ENCODE data around the gene MRPS14. TPM values are rescaled to one million over a fixed set of nuclear protein-coding genes. Genes with fewer than 3 reads are reported as not detected.
"Not testable (repeated sequence)": the region's sequence is repeated elsewhere in the genome, so short reads cannot be mapped to it uniquely, and the experiment has no call there.

The MRPS14 gene
- total RNA-seq (2014; rRNA removed; shearing (Covaris generic)): 24.9 and 30.1 TPM in 2 replicates

DNA sequence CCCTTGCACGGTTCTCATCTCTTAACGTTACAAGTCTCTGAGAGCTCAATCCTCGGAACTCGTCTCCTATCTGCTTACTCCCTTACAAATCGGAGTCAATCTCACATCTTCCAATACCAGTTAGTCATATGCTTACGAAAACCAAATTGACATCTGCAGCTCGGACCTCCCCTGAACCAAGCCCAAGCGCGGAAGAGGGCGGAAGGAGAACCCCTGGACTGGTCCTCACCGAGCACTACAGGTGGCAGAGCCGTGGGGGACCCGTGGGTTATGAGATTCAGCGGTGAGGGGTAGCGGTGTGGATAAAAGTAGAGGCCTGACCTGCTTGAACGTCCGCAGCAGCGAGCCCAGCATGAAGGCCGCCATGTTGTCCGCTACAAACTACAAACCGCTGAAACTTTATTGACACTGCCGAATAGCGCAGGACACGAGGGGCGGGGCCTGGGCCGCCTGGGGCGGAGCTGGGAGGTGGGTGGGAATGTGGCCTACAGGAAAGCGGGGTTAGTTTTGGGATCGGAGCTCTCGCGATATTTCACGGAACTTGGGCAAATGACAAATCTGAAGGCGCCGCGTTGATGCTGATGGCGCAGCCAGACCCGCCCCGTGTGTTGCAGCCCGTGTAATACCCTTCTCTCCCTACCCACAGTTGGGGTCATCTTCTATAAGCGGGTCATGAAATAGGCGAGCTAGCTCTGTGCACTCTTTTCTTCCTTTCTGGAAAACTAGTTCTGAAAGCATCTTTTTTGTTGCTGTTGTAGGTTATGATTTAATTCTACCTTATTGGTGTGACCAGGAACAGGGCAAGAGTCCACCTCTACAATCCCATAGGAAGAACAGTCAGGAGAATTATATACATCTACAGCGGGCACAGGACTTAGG lies at the start of gene MRPS14:
Gene MRPS14, minus strand, starts transcription at position 383 of the 879 bp plus-strand sequence. Its CDS starts 17 bp downstream, at position 366.
- in situ Hi-C loops (cut with HindIII; ENCODE audit: low sequenced_read_pairs): no loop called here
- DNase-seq (ENCODE audit: low spot score): peak; percentile 98

DNA sequence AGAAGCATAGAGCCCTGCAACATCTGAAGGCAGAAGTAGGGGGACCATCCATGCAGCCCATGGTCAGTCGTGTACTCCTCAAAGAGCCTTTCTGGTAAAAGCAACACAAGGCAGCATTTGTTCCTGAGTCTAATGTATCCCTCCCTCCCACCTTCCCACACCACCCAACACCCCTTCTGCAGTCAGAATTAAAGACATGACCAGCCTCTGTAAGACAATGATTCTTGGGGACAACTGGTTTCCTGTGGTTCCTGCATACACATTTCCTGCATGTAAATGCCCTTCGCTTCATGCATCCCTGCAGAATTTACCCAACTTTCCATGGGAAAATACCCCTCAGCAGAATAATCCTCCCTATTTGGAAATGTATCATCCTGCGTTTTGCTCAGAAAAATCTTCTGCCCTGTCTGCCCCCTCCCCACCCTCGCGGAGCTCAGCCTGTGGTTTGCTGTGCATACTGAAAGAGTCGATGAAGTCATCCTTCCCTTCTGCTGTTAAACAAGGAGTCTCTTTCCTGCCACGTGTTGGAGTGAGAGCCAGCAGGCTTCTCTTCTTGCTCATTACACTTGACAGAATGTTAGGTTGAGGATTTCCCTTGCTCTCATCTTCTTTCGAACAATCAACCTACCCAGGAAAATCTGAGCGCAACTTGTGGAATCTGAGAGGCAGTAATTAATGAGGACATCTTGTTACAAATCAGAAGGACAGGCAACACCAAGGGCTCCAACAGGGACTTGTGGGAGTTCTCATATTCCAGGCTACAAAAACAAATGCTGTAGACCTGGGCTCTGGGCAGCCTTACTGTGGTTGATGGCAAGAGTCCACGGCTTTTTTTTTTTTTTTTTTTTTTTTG lies 49.1 kb upstream of the MRPS14 start:
- DNase-seq (ENCODE audit: low spot score): peak; percentile 18
- in situ Hi-C loops (cut with HindIII; ENCODE audit: low sequenced_read_pairs): no loop called here

DNA sequence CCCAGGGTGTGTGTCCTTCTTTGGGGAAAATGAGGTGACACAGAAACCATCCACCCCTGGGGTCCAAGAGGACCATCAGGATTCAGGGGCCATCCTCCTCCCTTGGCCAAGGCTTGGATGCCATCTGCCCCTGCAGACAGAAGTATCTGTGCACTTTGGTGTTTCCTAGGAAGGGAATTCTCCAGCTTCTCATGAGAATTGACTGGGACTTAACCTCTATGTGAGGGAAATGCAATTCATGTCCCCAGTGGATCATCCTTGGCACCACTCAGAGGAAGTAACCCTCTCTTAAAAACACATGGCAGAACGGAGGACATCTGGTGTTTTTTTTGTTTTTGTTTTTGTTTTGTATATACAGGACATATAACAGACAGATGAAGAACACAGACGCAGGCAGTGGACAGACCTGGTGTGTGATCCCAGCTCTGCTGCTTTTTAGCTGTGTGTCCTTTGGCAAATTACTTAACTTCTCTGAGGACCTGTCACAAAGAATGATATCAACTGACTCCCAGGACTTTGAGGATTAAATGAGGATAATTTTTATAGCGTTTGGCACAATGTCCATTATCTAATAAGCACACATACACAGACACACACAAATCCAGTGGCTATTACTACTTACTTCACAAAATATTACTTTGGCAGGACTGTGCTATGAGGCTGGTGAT lies 48.2 kb upstream of the MRPS14 start:
- in situ Hi-C loops (cut with HindIII; ENCODE audit: low sequenced_read_pairs): no loop called here
- DNase-seq (ENCODE audit: low spot score): no peak

DNA sequence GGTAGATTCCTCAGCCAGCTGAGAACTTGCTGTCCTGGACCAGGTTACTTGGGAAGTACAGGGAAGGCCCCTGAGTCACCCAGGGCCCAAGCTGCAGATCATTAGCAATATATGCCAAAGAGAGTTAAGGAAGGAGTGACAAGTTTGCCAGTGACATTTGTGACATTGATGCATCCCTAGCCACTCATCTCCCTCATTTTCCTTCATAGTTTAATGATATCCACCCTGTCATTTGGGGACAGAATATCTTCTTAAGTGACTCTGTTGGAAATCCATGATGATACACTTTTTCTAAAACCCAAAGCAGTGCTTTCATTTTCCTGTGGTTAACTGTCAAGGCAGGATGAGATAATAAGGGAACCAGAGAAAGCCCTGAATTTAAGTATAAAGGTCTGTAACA lies 47.6 kb upstream of the MRPS14 start:
- in situ Hi-C loops (cut with HindIII; ENCODE audit: low sequenced_read_pairs): no loop called here
- DNase-seq (ENCODE audit: low spot score): no peak

DNA sequence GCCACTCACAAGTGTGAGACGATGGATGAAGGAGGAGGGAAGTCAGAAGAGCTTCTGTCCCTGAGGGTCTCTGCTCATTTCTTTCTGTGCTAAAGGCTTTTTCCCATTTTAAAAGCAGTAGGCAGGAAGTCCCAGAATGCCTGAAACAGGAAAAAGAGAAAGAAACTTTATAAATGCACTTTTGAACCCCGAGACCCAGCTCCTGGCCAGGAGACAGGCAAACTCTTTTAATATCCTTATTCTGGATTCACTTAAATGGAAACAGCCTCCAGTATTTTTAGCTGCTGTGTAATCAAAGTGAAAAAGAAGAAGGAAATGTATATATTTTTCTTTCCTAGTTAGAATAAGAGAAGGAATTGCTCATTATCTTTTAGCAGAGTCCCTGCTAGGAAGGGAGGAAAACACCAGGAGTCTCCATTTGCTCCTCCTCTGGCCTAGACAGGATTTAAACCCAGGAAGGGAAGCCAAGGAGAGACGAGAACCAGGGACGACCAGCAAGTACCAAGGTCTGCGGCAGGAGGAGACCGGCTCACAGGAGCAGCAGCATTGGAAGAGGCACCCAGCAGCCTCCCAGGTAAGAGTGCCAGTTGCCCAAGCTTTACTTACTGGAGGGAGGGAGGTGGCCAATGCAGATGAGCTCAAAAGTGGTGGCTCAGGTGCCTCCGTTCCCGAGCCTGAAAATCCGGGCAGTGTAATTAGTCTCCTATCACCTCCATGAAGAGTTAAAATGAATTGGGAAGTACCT lies 44.3 kb upstream of the MRPS14 start, which contains the start of gene TNN:
Gene TNN, plus strand, starts transcription at position 472 of the 745 bp plus-strand sequence. CDS start 9,586 bp downstream, outside the sequence.
- DNase-seq (ENCODE audit: low spot score): no peak
- in situ Hi-C loops (cut with HindIII; ENCODE audit: low sequenced_read_pairs): no loop called here

DNA sequence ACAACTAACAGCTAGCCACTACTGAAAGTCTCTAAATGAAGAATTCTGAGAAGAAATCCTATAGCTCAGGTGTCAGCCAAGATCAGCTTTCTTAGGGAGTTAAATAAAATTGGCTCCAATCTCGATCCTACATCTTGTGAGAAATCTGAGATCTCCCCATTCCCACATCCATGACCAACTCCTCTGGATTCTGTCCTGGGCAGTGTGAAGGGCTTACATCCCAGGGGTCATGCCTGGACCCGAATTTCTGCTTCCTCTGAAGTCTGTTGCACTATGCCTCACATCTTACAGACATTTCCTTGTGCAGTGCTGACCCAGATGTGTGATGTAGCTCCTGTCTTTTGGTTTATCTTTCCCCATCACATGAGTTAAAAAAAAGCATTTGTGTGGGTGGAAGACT lies 39.6 kb upstream of the MRPS14 start:
- DNase-seq (ENCODE audit: low spot score): no peak
- in situ Hi-C loops (cut with HindIII; ENCODE audit: low sequenced_read_pairs): no loop called here

DNA sequence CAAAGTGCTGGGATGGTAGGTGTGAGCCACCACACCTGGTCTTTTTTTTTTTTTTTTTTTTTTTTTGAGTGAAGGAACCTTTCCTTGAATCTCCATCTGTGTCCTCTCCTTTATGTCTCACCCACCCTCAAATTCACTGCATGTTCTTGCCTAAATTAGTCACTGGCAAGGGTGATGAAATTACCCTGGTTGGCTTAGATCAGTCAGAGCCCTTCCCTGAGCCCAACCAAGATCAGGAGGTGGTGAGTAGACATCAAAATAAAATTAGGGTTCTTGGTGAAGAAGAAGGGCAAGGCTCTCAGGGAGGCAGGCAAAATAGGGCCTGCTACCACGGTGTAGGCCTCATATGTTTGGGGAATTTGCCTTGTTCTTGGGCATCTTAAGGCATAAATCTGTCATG lies 39.1 kb upstream of the MRPS14 start:
- in situ Hi-C loops (cut with HindIII; ENCODE audit: low sequenced_read_pairs): no loop called here
- DNase-seq (ENCODE audit: low spot score): no peak

DNA sequence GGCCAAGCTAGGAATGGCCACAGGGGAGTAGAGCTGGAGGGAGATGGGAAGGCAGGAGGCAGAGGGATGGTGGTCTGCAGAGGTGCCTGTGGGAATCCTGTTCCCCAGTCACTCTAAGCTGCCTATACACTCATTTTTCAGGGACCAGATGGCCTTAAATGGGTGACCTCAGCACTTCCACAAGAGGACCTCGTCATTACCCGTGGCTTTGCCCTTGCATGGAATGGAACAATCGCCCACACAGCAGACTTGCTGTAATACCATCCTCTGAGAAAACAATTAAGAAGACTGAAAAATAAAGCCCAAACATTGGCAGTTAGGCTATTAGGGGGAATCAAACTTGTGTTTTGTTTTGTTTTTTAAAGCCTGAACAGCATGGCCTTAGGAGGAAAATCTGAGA lies 31.5 kb upstream of the MRPS14 start:
- no peak for DNase-seq (ENCODE audit: low spot score)
- in situ Hi-C loops (cut with HindIII; ENCODE audit: low sequenced_read_pairs): no loop called here

DNA sequence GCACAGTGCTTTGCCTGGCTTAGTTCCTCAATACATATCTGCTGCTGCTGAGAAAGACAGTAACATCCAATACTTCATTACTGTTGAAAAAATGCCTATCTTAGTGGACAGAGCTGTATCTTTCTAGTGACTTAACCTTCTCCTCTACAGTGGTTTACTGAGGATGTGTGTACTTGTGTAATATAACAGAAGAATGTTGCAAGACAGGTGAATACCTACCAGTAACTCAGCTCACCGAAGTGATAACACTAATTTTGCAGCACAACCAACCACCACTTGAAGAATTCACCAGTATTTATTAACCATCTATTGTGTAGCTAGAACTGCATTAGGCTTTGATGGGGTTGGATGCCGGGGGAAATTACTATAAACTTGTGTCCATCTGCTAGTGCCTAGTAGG lies 27.8 kb upstream of the MRPS14 start:
- no peak for DNase-seq (ENCODE audit: low spot score)
- in situ Hi-C loops (cut with HindIII; ENCODE audit: low sequenced_read_pairs): no loop called here

DNA sequence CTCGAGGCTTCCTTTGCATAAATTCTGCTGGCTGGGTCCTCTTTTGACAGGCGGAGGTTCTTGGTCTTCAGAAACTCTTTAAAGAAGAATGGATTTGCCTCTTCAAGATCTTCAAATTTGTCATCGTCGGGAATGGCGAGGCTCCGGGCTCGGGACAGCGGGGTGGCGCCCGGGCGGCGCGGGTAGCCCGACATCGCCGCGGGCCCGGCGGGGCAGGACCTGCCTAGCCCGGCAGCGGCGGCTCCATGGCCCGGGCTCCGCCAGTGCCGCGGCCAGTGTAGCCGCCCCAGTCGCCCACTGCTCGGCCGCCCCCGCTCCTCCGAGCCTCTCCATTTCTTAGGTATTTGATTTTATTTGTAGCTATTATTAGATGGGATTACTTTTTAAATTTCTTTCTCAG lies 22.3 kb upstream of the MRPS14 start:
- in situ Hi-C loops (cut with HindIII; ENCODE audit: low sequenced_read_pairs): no loop called here
- DNase-seq (ENCODE audit: low spot score): no peak

DNA sequence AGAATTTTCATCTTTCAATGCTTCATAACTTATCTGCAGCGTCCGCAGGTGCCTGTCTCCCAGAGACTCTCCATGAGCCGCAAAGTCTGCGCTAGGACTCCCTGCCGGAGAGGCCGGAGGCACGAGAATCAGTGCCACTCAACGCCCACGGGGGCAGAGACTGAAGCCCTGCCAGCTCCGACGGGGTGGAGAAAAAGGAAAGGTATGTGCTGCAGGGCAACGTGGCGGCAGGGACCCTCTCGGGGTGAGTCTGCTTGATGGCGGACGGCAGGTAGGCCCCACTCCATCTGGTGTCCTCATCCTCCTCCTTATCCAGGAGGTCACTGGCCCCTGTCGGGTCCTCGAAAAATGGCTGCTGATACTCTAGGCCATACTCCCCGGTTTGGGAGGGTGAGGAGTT lies 21.9 kb upstream of the MRPS14 start:
- in situ Hi-C loops (cut with HindIII; ENCODE audit: low sequenced_read_pairs): no loop called here
- DNase-seq (ENCODE audit: low spot score): no peak

DNA sequence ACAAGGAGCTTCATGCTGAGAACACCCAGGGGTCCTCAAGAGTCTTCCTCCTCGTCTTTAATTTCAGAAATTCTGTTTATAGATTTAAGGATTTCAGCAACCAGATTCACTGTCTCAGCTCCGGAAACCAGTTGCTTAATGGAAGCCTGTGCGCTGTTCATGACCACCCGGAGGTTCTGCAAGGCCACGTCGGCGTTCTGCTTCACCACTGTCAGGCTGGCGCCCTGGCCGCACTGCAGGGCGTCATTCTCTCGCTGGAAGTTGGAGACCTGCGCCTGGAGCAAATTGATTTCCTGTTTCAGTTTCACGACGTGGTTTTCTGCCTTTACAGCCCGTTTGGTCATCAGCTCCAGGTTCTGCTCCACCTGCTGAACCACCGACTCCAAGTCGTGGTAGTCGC lies 21.4 kb upstream of the MRPS14 start:
- in situ Hi-C loops (cut with HindIII; ENCODE audit: low sequenced_read_pairs); DNase-seq (ENCODE audit: low spot score): not testable (repeated sequence)

DNA sequence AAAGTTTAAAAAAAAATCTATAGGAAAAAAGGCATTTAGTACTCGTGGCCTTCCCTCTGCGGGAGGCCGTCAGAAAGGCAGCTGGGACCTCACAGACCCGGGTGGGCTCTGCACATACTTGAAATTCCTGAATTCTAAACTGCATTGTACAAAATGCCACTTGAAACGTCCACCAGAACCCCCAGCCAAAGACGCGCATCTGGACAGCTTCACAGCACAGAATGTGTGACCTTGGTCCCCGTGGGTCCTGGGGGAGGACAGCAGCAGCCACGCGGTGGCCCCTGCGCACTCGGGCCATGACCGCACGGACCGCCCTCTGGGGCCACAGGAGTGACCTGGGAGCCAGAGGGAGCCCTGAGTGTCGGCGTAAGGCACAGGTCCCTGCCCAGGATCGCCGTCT lies 20.6 kb upstream of the MRPS14 start:
- in situ Hi-C loops (cut with HindIII; ENCODE audit: low sequenced_read_pairs): no loop called here

DNA sequence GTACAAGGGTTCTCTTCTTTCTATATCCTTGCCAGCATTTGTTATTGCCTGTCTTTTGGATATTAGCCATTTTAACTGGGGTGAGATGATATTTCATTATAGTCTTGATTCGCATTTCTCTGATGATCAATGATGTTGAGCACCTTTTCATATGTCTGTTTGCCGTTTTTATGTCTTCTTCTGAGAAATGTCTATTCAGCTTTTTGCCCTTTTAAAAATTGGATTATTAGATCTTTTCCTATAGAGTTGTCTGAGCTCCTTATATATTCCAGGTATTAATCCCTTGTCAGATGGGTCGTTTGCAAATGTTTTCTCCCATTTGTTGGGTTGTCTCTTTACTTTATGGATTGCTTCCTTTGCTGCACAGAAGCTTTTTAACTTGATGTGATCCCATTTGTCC lies 19.4 kb upstream of the MRPS14 start:
- no peak for DNase-seq (ENCODE audit: low spot score)
- in situ Hi-C loops (cut with HindIII; ENCODE audit: low sequenced_read_pairs): no loop called here

More for the DNA sequence above, 20.6 kb upstream of the MRPS14 start:
- DNase-seq (ENCODE audit: low spot score): no peak

DNA sequence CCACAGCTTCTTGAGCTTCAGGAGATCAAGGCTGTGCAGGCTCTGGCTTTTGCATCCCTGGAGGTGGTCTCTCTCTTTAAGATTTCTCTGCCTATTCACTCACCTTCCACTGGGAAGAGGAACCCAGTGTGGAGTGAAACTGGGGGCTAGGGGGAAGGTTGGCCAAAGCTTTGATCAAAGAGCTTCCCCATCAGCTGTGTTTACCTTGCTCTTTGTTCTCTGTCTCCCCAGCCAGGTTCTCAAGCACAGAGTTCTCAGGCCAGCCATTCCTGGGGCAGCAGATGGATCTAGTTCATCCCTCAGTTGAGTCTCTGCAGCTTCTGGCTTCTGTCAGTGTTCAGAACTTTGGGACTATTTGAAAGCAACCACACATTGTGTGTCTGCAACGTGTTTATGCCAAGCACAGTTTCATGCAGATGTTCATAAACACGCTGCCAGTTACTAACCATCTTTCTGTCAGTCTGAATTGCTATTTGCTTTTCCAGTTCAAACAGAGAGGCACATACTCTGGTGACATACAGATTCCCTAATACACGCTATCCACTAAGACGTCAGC lies 17.2 kb upstream of the MRPS14 start:
- DNase-seq (ENCODE audit: low spot score): no peak
- in situ Hi-C loops (cut with HindIII; ENCODE audit: low sequenced_read_pairs): no loop called here

DNA sequence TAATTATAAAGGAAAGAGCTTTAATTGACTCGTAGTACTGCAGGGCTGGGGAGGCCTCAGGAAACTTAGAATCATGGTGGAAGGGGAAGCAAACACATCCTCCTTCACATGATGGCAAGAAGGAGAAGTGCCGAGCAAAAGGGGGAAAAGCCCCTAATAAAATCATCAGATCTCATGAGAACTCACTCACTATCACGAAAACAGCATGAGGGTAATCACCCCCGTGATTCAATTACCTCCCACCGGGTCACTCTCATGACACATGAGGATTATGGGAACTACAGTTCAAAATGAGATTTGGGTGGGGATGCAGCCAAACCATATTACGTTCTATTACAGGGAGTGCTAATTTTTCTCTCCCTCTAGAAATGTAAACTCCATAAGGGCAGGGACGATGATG lies 14.2 kb upstream of the MRPS14 start:
- in situ Hi-C loops (cut with HindIII; ENCODE audit: low sequenced_read_pairs): no loop called here
- DNase-seq (ENCODE audit: low spot score): no peak

DNA sequence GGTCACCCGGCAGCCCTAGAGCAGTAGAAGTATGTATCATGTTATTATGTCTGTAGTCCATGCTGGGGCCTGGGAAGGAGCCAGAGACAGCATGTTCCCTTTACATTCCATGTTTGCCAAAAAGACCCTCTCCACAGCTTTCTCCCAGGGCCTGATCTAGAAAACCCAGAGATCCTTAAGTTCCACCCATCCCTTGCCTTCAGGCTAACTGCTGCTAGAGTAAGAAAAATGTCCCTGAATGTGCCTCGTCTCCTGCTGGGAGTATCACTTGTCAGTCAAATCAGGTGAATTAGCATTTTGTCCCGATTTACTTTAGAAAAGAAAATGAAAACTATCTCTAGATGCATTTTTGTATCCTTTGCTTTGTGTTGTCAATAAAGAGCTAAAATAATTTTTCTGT lies 13.3 kb upstream of the MRPS14 start:
- no peak for DNase-seq (ENCODE audit: low spot score)
- in situ Hi-C loops (cut with HindIII; ENCODE audit: low sequenced_read_pairs): no loop called here

DNA sequence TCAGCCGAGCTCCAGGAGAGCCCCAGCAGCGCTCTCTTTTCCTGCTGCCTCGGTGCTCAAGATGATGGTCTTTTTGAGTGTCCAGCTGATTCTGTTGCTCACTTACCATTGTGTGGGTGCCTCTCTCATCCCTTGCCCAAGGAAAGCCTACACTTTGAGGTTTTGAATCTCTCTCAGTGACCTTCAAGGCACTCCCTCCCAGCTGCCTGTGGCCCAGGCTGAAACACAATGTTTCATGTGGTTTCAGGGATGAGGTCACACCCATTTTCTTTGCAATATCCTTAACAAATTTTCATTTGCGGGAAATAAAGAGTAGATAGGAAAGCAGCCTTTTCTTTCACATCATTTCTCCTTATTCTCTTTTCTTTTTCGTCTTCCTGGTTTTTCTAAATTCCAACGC lies 12.6 kb upstream of the MRPS14 start:
- no peak for DNase-seq (ENCODE audit: low spot score)
- in situ Hi-C loops (cut with HindIII; ENCODE audit: low sequenced_read_pairs): no loop called here

DNA sequence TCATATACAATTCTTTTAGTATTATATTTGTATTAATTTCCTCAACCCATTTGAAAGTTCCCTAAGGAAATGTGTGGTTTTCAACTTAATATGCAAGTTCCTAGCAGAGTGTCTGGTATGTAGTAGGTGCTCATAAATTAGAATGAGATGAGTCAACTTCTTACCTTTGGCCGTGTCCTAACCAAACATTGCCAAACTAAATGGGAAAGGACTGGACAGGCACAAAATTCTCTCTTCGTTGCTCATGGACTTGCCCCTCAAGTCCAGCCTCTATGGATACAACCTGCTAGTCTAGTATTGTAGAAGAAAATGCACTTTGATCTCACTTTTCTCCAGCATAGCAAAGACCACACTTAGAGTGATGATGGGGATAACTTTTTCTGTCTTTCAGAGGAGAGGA lies 11.6 kb upstream of the MRPS14 start:
- no peak for DNase-seq (ENCODE audit: low spot score)
- in situ Hi-C loops (cut with HindIII; ENCODE audit: low sequenced_read_pairs): no loop called here

All from G401 (cell line).